ENCODE data around the gene TEX9. TPM values are rescaled to one million over a fixed set of nuclear protein-coding genes. Genes with fewer than 3 reads are reported as not detected.
"Not testable (repeated sequence)": the region's sequence is repeated elsewhere in the genome, so short reads cannot be mapped to it uniquely, and the experiment has no call there.

Gene TEX9
- total RNA-seq (2022): 6.3 and 6.8 TPM in 2 replicates
- percentile 62 among the genes with signal in this experiment for Bru-seq, nascent RNA
- percentile 67 among the genes with signal in this experiment for BruChase-seq, experiment 1, labeled RNA remaining after a 6-hour chase
- BruChase-seq, experiment 2, labeled RNA remaining after a 2-hour chase: percentile 75 among the genes with signal in this experiment
- long read RNA-seq, partial matches to known transcripts: 11 of 23 reads
- long read RNA-seq, other reads (novel, unspliced or antisense): 12 of 23 reads

DNA sequence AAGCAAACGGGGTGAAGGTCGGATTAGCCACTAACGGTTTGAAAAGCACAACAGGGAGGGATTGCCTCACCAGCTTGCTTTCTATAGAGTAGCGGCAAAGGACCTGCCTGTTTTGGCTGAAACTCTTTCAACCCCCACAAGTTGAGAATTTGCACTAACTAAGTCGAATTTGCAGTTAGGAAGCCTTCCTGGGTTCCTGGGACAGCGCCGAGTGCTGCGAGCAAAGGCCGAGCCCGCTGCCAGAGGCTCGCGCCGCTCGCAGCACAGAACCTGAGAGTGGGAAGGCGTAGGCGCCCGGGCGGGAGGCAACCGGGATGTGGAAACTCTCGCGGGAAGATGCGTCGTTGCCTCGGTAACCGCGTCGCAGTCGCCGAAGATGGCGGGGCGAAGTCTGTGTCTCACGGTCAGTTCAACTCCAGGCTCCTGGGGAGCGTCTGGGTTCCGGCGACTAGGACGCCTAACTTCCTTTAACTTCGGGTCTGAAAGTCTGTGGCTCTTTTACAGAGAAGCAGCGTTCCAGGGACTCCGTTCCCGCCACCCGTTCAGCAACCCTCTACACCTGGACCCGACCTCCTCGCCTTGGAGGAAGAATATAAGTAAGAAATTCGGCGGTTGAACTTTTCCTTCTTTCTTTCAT is at the start of gene TEX9:
TEX9 (plus strand) TSS at position 352 of the 637 bp plus-strand sequence; CDS start at position 377, 25 bp downstream.
- Mint-ChIP-seq H3K27ac (ENCODE audit: low read depth, unreplicated experiment) (peak within 1 kb of the TSS; percentile 72), H3K4me3 (ENCODE audit: unreplicated experiment) (peak within 1 kb of the TSS; percentile 76), H3K4me1 (ENCODE audit: insufficient read depth, unreplicated experiment) (peaks cover 33% of the 10 kb centered on the region), H3K27me3 (ENCODE audit: insufficient read depth, unreplicated experiment) (no peaks in the 10 kb centered on the region), H3K36me3 (ENCODE audit: insufficient read depth, unreplicated experiment) (peaks cover 6% of the 10 kb centered on the region), H3K9me3 (ENCODE audit: unreplicated experiment) (no peaks in the 10 kb centered on the region)
- no TSS peak for BruUV-seq (replicated peaks)
- intact Hi-C loops (cut with micrococcal nuclease): loop anchor here (2.0 kb wide), 1 partner anchor 118 kb away; no protein-coding TSS in a partner anchor
- ChIA-PET POLR2A (interaction anchor here (0.6 to 1.8 kb wide), 9 partner anchors 12 to 448 kb away, joined by 3 to 17 read pairs (median 5); no protein-coding TSS in a partner anchor), CTCF (interaction anchor here (0.6 to 1.4 kb wide), 2 partner anchors 116 to 129 kb away, joined by 3 to 5 read pairs; no protein-coding TSS in a partner anchor)
- peak; percentile 86 for DNase-seq (ENCODE audit: unreplicated experiment)
- TF ChIP-seq, protein P1, sequence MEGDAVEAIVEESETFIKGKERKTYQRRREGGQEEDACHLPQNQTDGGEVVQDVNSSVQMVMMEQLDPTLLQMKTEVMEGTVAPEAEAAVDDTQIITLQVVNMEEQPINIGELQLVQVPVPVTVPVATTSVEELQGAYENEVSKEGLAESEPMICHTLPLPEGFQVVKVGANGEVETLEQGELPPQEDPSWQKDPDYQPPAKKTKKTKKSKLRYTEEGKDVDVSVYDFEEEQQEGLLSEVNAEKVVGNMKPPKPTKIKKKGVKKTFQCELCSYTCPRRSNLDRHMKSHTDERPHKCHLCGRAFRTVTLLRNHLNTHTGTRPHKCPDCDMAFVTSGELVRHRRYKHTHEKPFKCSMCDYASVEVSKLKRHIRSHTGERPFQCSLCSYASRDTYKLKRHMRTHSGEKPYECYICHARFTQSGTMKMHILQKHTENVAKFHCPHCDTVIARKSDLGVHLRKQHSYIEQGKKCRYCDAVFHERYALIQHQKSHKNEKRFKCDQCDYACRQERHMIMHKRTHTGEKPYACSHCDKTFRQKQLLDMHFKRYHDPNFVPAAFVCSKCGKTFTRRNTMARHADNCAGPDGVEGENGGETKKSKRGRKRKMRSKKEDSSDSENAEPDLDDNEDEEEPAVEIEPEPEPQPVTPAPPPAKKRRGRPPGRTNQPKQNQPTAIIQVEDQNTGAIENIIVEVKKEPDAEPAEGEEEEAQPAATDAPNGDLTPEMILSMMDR (IDR thresholded peaks at IDR 0.05; ENCODE audit: unreplicated experiment): no peak

DNA sequence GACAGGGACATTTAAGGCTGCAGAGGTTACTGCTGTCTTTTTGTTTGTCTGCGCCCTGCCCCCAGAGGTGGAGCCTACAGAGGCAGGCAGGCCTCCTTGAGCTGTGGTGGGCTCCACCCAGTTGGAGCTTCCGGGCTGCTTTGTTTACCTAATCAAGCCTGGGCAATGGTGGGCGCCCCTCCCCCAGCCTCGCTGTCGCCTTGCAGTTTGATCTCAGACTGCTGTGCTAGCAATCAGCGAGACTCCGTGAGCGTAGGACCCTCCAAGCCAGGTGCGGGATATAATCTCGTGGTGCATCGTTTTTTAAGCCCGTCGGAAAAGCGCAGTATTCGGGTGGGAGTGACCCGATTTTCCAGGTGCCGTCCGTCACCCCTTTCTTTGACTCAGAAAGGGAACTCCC is 48.7 kb upstream of the TEX9 start:
- H3K4me3 Mint-ChIP-seq (ENCODE audit: unreplicated experiment); BruUV-seq (replicated peaks); DNase-seq (ENCODE audit: unreplicated experiment): not testable (repeated sequence)

DNA sequence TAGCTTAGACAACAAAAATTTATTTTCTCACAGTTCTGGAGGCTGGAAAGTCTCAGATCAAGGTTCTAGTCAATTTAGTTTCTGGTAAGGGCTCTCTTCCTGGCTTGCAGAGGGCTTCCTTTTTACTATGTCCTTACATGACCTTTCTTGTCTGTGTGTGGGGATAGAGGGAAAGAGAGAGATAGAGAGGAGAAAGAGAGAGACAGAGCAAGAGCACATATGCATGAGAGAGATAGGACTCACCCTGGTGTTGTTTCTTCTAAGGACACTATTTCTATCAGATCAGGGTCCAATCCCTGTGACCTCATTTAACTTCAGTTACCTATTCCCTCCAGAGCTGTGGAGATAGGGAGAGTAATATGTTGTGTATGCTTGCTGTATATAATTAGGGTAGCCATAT is 44.9 kb upstream of the TEX9 start:
- H3K36me3 Mint-ChIP-seq (ENCODE audit: insufficient read depth, unreplicated experiment): no peaks in the 10 kb centered on the region
- peaks cover 16% of the 10 kb centered on the region for H3K4me1 Mint-ChIP-seq (ENCODE audit: insufficient read depth, unreplicated experiment)
- H3K9me3 Mint-ChIP-seq (ENCODE audit: unreplicated experiment): peaks cover 10% of the 10 kb centered on the region
- H3K4me3 Mint-ChIP-seq (ENCODE audit: unreplicated experiment): no peak overlapping the region
- peak overlapping the region; percentile 6 for H3K27ac Mint-ChIP-seq (ENCODE audit: low read depth, unreplicated experiment)
- ChIA-PET CTCF (interaction anchor here (0.6 to 1.1 kb wide), 3 partner anchors 19 to 119 kb away, joined by 3 to 6 read pairs (median 3); no protein-coding TSS in a partner anchor), POLR2A (no interaction called here)
- no TSS peak for BruUV-seq (replicated peaks)
- intact Hi-C loops (cut with micrococcal nuclease): no loop called here
- TF ChIP-seq, protein P1 (IDR thresholded peaks at IDR 0.05; ENCODE audit: unreplicated experiment): no peak
- no peak for DNase-seq (ENCODE audit: unreplicated experiment)
- H3K27me3 Mint-ChIP-seq (ENCODE audit: insufficient read depth, unreplicated experiment): no peaks in the 10 kb centered on the region

More for the DNA sequence above, 48.7 kb upstream of the TEX9 start:
- H3K4me1 Mint-ChIP-seq (ENCODE audit: insufficient read depth, unreplicated experiment); H3K27ac Mint-ChIP-seq (ENCODE audit: low read depth, unreplicated experiment); H3K27me3 Mint-ChIP-seq (ENCODE audit: insufficient read depth, unreplicated experiment); intact Hi-C loops (cut with micrococcal nuclease); H3K9me3 Mint-ChIP-seq (ENCODE audit: unreplicated experiment); H3K36me3 Mint-ChIP-seq (ENCODE audit: insufficient read depth, unreplicated experiment); CTCF ChIA-PET: not testable (repeated sequence)
- POLR2A ChIA-PET: interaction anchor here (0.6 to 1.3 kb wide), 2 partner anchors 11 to 215 kb away, joined by 3 to 4 read pairs; no protein-coding TSS in a partner anchor

DNA sequence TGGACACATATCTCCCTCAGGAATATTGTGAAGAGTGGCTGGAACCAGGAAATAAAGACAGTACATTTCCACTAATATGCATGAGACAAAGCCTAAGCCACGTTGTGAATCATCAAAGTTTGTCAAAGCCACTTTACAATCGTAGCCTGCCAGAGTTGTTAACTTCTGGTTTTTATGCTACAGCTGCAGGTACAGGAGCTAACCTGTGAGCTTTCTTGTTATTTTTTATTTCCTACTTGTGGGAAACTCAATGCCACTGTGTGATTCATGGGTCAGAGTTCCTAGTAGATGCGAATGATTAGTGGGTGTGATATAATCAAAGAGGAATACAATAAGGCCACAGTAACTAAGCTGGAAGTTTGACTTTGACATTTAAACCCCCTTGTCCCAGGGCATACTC is 44.4 kb upstream of the TEX9 start:
- Mint-ChIP-seq H3K4me1 (ENCODE audit: insufficient read depth, unreplicated experiment) (peaks cover 22% of the 10 kb centered on the region), H3K9me3 (ENCODE audit: unreplicated experiment) (peaks cover 10% of the 10 kb centered on the region), H3K36me3 (ENCODE audit: insufficient read depth, unreplicated experiment) (no peaks in the 10 kb centered on the region), H3K27me3 (ENCODE audit: insufficient read depth, unreplicated experiment) (no peaks in the 10 kb centered on the region), H3K4me3 (ENCODE audit: unreplicated experiment) (no peak overlapping the region), H3K27ac (ENCODE audit: low read depth, unreplicated experiment) (peak overlapping the region; percentile 6)
- ChIA-PET POLR2A (no interaction called here), CTCF (interaction anchor here (0.6 to 1.1 kb wide), 5 partner anchors 19 to 119 kb away, joined by 3 to 6 read pairs (median 3); no protein-coding TSS in a partner anchor)
- no TSS peak for BruUV-seq (replicated peaks)
- intact Hi-C loops (cut with micrococcal nuclease): no loop called here
- TF ChIP-seq, protein P1 (IDR thresholded peaks at IDR 0.05; ENCODE audit: unreplicated experiment): no peak
- DNase-seq (ENCODE audit: unreplicated experiment): no peak
